Measurements from ENCODE around the gene UBA1. TPM values are rescaled to one million over a fixed set of nuclear protein-coding genes. Genes with fewer than 3 reads are reported as not detected.
A peak's percentile ranks its signal among the peaks of the same experiment; 100 is the strongest.

The UBA1 gene
- total and polyA plus RNA-seq, 12 donors: 90.9 to 157 (median 124) TPM

- intact Hi-C loops (cut with DNase I): loop anchor here in 3 of 10 donors (10.0 kb wide), 2 partner anchors 186 to 456 kb away; partner anchors contain the start of genes ELK1 (in 1 of the 3) and UXT (in 1 of the 3)
- Histone ChIP-seq H3K4me3 (no peak overlapping the region), H3K36me3 (peaks cover 0 to 77% (median 33%) of the 10 kb centered on the region in 9 donors), H3K9me3 (no peaks in the 10 kb centered on the region), H3K4me1 (peaks cover 2 to 48% (median 41%) of the 10 kb centered on the region in 9 donors), H3K27ac (no peak overlapping the region), H3K27me3 (no peaks in the 10 kb centered on the region)
- 51 to 74% methylated on average over 15 of the region's 15 CpGs for WGBS, 2 donors
- no peak for TF ChIP-seq CTCF (IDR thresholded peaks at IDR 0.05)
- ATAC-seq (no peak), DNase-seq (no peak)
Measured at GRCh38 chrX:47198687-47199080, 5.1 kb downstream of the UBA1 start.

- H3K4me3 ChIP-seq: no peak overlapping the region
- 91 to 92% methylated on average over 10 of the region's 10 CpGs for WGBS, 2 donors
- TF ChIP-seq CTCF (IDR thresholded peaks at IDR 0.05): no peak
- no peaks in the 10 kb centered on the region for H3K27me3 ChIP-seq
- peaks cover 0 to 83% (median 33%) of the 10 kb centered on the region in 9 donors for H3K36me3 ChIP-seq
- DNase-seq (no peak), ATAC-seq (no peak)
- no peak overlapping the region for H3K27ac ChIP-seq
- no peaks in the 10 kb centered on the region for H3K9me3 ChIP-seq
- intact Hi-C loops (cut with DNase I): loop anchor here in 3 of 10 donors (10.0 kb wide), 2 partner anchors 186 to 456 kb away; partner anchors contain the start of genes ELK1 (in 1 of the 3) and UXT (in 1 of the 3)
- peaks cover 2 to 48% (median 41%) of the 10 kb centered on the region in 9 donors for H3K4me1 ChIP-seq
Measured at GRCh38 chrX:47199286-47199685, 5.7 kb downstream of the UBA1 start.

GRCh38 chrX:47200385-47201150, 6.9 kb downstream of the UBA1 start:
- TF ChIP-seq CTCF (IDR thresholded peaks at IDR 0.05): peak in 3 of 9 donors; percentile 12 to 21 (median 12)
- Histone ChIP-seq H3K27me3 (no peaks in the 10 kb centered on the region), H3K4me1 (peaks cover 2 to 36% (median 29%) of the 10 kb centered on the region in 9 donors), H3K9me3 (no peaks in the 10 kb centered on the region), H3K4me3 (no peak overlapping the region), H3K36me3 (peaks cover 0 to 96% (median 33%) of the 10 kb centered on the region in 9 donors), H3K27ac (peak overlapping the region in 2 of 10 donors; percentile 20 to 56)
- no peak for DNase-seq
- intact Hi-C loops (cut with DNase I): no loop called here
- WGBS, 2 donors: 67 to 77% methylated on average over 9 of the region's 9 CpGs
- ATAC-seq: peak in 6 of 8 donors; percentile 30 to 67 (median 56)

- no peak overlapping the region for H3K4me3 ChIP-seq
- no peak overlapping the region for H3K27ac ChIP-seq
- H3K9me3 ChIP-seq: no peaks in the 10 kb centered on the region
- H3K4me1 ChIP-seq: peaks cover 2 to 27% (median 20%) of the 10 kb centered on the region in 9 donors
- TF ChIP-seq CTCF (IDR thresholded peaks at IDR 0.05): no peak
- H3K36me3 ChIP-seq: peaks cover 0 to 99% (median 33%) of the 10 kb centered on the region in 9 donors
- intact Hi-C loops (cut with DNase I): no loop called here
- WGBS, 2 donors: 83 to 84% methylated on average over 8 to 9 of the region's 9 CpGs
- no peak for DNase-seq
- no peak for ATAC-seq
- no peaks in the 10 kb centered on the region for H3K27me3 ChIP-seq
Measured at GRCh38 chrX:47201345-47201944, 7.8 kb downstream of the UBA1 start.

Data from heart right ventricle (tissue), 16 donors.